NCI-H2107 (cell line): ENCODE results near the gene OR6Y1.

ENCODE experiments used
- DNase-seq: peaks from one replicate; lab custom pipeline; 2025; lab: John Stamatoyannopoulos, UW

OR6Y1 gene

GRCh38 chr1:158554352-158554751, at the start of gene OR6Y1:
Gene OR6Y1, minus strand, starts transcription at chr1:158554405. Its CDS starts 6,300 bp downstream, at chr1:158548105.
- DNase-seq: no peak

- no peak for DNase-seq
Observed at GRCh38 chr1:158600735-158601134, 46.5 kb upstream of the OR6Y1 start.

- DNase-seq: no peak
Observed at GRCh38 chr1:158586942-158587341, 32.7 kb upstream of the OR6Y1 start.

GRCh38 chr1:158583962-158584361, 29.8 kb upstream of the OR6Y1 start:
- no peak for DNase-seq

GRCh38 chr1:158579733-158580132, 25.5 kb upstream of the OR6Y1 start, which contains the start of gene OR10X1:
Gene OR10X1, minus strand, starts transcription at chr1:158579899. Its CDS starts 0 bp downstream, at chr1:158579899.
- DNase-seq: no peak

- no peak for DNase-seq
Observed at GRCh38 chr1:158577561-158577960, 23.4 kb upstream of the OR6Y1 start.

- DNase-seq: no peak
Observed at GRCh38 chr1:158572226-158572625, 18.0 kb upstream of the OR6Y1 start.

- no peak for DNase-seq
Observed at GRCh38 chr1:158570480-158570879, 16.3 kb upstream of the OR6Y1 start, which contains the start of gene OR6P1. Gene OR6P1, minus strand, starts transcription at chr1:158570580. Its CDS starts 6,976 bp downstream, at chr1:158563604.

- DNase-seq: no peak
Observed at GRCh38 chr1:158564608-158565007, 10.4 kb upstream of the OR6Y1 start.

GRCh38 chr1:158563853-158564252, 9.6 kb upstream of the OR6Y1 start:
- DNase-seq: no peak

GRCh38 chr1:158559696-158560095, 5.5 kb upstream of the OR6Y1 start:
- DNase-seq: no peak

GRCh38 chr1:158552296-158552695, 1.9 kb downstream of the OR6Y1 start:
- DNase-seq: no peak

GRCh38 chr1:158547533-158547932, 6.7 kb downstream of the OR6Y1 start:
- no peak for DNase-seq

GRCh38 chr1:158537609-158538008, 16.6 kb downstream of the OR6Y1 start:
- no peak for DNase-seq

- DNase-seq: no peak
Observed at GRCh38 chr1:158534496-158534895, 19.7 kb downstream of the OR6Y1 start.

GRCh38 chr1:158527190-158527815, 26.9 kb downstream of the OR6Y1 start:
- no peak for DNase-seq

- no peak for DNase-seq
Observed at GRCh38 chr1:158521666-158522058, 32.5 kb downstream of the OR6Y1 start.

GRCh38 chr1:158520955-158521665, 33.1 kb downstream of the OR6Y1 start:
- DNase-seq: no peak

GRCh38 chr1:158520021-158520420, 34.2 kb downstream of the OR6Y1 start:
- DNase-seq: no peak

GRCh38 chr1:158516966-158517365, 37.2 kb downstream of the OR6Y1 start:
- no peak for DNase-seq

- DNase-seq: no peak
Observed at GRCh38 chr1:158509471-158510156, 44.6 kb downstream of the OR6Y1 start.

GRCh38 chr1:158507511-158507910, 46.7 kb downstream of the OR6Y1 start:
- DNase-seq: no peak
